Stimulated activated CD4-positive, alpha-beta T cell treated with anti-CD3 and anti-CD28 coated beads, TNF-alpha, amount 100 ng/mL, for 24 hours (primary cell): ENCODE data around the gene ATG16L2.
"Not testable (repeated sequence)": the region's sequence is repeated elsewhere in the genome, so short reads cannot be mapped to it uniquely, and the experiment has no call there.

Experiments
- DNase-seq, 3 experiments: peaks; one replicate each; pipeline ENCODE4 v3.0.0-alpha.2; 2020; ENCODE audit warnings: low read depth in 3 of 3

Gene ATG16L2

GRCh38 chr11:72802822-72803221 is 11.4 kb upstream of the ATG16L2 start:
- no peak for DNase-seq

DNA sequence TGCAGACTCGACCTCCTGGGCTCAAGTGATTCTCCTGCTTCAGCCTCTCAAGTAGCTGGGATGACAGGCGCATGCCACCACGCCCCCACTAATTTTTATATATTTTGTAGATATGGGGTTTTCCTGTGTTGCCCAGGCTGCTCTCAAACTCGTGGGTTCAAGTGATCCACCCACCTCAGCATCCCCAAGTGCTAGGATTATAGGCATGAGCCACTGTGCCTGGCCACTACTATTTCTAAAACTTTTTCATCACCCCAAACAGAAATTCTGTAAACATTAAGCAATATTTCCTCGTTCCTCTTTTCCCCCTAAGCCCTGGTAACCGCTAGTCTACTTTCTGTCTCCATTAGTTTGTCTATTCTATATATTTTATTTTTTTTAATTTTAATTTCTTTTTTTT is 9.0 kb upstream of the ATG16L2 start:
- DNase-seq: no peak

DNA sequence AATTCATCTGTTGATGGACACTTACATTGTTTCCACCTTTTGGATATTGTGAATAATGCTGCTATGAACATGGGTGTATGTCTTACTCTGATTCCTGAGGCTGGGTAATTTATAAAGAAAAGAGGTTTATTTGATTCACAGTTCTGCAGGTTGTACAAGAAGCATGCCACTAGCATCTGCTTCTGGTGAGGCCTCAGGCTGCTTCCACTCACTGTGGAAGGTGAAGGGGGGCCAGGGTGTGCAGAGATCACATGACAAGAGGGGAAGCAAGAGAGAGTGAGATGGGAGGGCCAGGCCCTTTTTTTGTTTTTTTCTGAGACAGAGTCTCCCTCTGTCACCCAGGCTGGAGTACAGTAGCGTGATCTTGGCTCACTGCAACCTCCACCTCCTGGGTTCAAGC is 7.8 kb upstream of the ATG16L2 start:
- DNase-seq: not testable (repeated sequence)

DNA sequence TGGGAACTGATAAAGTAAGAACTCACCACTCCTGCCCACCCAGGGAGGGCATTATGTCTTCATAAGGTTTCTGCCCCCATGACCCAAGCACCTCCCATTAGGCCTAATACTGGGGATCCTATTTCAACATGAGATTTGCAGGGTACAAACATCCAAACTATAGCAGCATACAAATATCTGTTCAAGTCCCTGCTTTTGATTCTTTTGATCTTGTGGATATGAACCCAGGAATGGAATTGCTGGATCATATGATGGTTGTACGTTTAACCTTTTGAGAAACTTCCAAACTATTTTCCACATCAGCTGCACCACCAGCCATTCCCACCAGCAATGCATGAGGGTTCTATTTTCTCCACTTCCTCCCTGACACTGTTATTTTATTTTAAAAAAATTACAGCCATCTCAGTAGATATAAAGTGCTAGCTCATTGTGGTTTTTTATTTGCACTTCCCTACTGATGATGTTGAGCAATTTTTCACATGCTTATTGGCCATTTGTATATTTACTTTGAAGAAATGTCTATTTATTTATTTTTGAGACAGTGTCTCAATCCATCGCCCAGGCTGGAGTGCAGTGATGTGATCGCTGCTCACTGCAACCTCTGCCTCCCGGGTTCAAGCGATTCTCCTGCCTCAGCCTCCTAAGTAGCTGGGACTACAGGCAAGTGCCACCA is 7.1 kb upstream of the ATG16L2 start:
- DNase-seq: no peak

GRCh38 chr11:72807792-72808191 is 6.4 kb upstream of the ATG16L2 start:
- DNase-seq: no peak

- no peak for DNase-seq
Observed at GRCh38 chr11:72808331-72808798, 5.8 kb upstream of the ATG16L2 start.

DNA sequence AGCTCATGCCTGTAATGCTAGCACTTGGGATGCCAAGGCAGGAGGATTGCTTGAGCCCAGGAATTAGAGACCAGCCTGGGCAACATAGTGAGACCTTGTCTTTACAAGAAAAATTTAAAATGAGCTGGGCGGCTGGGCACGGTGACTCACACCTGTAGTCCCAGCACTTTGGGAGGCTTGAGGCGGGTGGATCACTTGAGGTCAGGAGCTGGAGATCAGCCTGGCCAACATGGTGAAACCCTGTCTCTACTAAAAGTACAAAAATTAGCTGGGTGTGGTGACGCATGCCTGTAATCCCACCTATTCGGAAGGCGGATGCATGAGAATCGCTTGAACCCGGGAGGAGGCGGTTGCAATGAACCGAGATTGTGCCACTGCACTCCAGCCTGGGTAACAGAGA is 2.5 kb upstream of the ATG16L2 start:
- DNase-seq: not testable (repeated sequence)

DNA sequence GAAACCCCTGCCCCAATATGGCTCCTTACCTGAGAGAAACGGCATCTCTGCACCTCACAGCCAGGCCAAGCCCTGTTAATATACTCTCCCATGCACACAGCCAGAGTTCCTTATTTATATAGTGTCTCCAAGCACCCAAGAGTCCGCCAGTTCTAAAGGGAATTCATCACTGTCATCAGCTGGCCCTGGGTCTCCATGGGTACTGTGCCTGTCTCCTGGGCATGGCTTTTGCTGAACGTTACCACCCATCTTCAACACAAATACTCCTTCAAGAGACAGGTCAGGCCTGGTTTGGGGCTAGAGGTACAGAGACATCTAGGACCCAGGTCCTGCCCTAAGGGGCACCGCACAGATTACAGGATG is 1.6 kb upstream of the ATG16L2 start:
- no peak for DNase-seq

GRCh38 chr11:72812967-72813739 is 1.1 kb upstream of the ATG16L2 start:
- DNase-seq: peak; percentile 38 to 77 (median 47)

GRCh38 chr11:72813740-72814285 is 398 bp upstream of the ATG16L2 start:
- DNase-seq: peak in 2 of 3 experiments; percentile 75 to 80

DNA sequence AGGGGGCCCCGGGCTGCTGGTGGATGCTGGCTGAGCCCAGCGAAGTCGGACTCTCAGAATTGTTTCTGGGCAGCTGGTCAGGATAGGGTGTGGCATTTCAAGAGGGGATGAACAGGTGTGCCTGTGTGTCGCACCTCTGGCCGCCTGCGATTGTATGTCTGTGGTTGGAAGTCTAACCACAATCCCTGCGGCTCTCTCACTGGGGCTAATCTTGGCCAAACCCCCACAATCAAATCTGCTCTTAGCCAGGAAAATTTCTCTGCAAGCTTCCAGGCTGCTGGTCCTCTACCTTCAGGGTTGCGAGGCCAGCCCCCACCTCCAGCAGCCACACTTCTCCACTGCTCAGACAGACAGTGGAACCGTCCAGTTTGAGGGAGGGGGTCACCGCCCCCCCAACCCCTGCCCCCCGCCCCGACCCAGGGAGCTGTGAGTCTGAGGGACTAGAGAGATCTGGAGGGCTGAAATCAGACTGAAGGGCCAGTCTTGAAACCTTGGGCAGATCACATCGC is 953 bp downstream of the ATG16L2 start:
- no peak for DNase-seq

DNA sequence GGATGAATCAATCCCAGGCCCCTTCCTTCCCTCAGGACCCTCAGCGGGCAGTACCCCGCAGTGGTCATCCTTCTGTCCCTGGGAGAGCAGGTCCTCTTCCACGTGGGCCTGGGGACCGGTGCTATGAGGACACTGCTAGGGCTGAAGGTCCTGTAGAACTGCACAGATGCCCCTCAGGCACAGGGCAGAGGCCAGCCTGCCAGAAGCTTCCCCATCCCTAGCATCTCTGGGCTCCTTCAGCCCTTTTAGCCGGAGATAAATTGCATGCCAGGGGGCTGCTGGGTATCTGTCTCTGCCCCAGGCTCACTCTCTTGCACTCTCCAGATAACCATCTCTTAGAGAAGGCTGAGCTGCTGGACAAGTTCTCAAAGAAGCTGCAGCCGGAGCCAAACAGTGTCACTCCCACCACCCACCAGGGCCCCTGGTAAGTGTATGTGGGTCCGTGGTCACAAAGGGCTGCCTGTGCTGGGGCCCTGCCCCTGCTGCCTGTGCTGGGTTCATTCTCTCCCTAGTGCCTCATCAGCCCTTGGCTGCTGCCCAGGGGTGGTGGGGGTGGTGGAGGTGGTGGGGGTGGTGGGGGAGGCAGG is 2.3 kb downstream of the ATG16L2 start:
- DNase-seq: no peak

DNA sequence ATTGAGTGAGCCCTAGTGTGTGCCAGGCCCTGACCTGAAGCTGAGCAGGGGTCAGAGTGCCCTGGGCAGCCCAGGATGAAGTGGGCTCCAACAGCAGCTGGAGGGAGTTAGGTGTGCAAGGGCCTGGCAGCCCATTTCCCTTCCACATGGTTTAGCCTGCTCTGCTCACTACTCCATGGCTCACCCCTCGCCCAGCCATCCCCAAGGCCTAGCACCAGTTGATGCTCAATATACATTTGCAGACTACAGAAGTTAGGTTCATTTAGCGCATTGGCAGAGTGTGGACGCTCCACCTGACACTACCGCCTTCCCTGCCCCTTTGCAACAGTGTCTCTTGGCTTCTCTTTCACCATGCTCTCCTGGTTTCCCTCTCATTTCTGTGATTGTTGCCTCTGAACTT is 3.8 kb downstream of the ATG16L2 start:
- no peak for DNase-seq

- no peak for DNase-seq
Observed at GRCh38 chr11:72818971-72819370, 4.8 kb downstream of the ATG16L2 start.

- DNase-seq: no peak
Observed at GRCh38 chr11:72820439-72821139, 6.4 kb downstream of the ATG16L2 start.

GRCh38 chr11:72821221-72821919 is 7.2 kb downstream of the ATG16L2 start:
- no peak for DNase-seq

DNA sequence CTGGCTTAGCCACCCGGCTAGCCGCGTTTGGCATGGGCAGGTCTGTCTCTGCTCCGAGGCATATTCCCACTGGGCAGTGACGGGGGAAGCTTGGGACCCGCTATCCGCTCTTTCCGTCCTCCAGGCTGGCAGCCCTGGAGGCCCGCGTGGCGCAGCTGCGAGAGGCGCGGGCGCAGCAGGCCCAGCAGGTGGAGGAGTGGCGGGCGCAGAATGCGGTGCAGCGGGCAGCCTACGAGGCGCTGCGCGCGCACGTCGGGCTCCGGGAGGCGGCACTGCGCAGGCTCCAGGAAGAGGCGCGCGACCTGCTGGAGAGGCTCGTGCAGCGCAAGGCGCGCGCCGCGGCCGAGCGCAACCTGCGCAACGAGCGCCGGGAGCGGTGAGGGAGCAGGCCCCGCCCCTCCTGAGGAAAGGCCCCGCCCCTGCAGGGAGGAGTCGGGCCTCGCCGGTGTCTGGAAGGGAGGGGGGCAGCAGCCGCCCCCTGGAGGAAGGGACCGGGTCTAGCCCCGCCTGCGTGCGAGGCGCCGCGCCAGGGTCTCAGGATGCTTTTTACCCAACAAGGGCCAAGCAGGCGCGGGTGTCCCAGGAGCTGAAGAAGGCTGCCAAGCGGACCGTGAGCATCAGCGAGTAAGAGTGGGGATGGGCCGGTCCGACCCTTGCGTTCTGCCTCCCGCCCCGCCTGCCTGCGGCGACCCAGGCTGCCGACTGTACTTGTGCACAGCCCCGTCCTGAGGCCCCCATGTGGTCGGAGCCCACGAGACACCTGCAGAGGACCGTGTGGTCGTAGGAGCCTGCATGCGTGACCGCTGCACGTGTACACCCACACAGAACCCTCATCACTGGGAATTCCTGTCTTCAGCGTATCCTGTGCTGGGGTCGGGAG is 7.9 kb downstream of the ATG16L2 start:
- peak; percentile 67 to 80 (median 78) for DNase-seq

- no peak for DNase-seq
Observed at GRCh38 chr11:72823105-72823804, 9.0 kb downstream of the ATG16L2 start.

DNA sequence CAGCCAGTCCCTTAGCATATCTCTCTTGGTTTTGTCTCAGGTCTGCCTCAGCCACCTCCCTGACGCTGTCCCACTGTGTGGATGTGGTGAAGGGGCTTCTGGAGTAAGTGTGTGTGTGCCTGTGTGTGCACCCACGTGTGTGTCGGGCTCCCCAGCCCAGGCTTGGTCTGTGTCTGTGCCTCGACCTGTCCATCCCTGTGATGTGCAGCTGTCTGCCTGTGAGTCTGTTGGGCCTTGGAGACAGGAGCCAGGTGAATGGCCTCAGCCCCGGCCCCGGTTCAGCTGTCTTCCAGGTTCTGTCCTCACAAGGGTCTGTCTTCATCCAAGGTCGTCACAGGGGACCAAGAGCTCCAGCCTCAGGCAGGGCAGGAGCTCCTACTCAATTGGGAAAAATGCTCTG is 9.8 kb downstream of the ATG16L2 start:
- DNase-seq: no peak
